GM12891 (cell line): ENCODE data around the gene VAMP5.

Experiments
- POLR2A ChIP-seq: IDR thresholded peaks from 2 replicates; pipeline ENCODE4 v1.6.1; 2011; ENCODE audit warnings: low read depth, low read length, control low read depth
- POLR2AphosphoS5 ChIP-seq: IDR thresholded peaks from 2 replicates; pipeline ENCODE4 v1.6.1; 2011; ENCODE audit warnings: low read depth, low read length, control low read depth

- TF ChIP-seq POLR2A (no peak), POLR2AphosphoS5 (no peak)
These were observed 34.4 kb upstream of the VAMP5 start for GRCh38 chr2:85549826-85550225.
